Measurements from ENCODE around the gene ARHGEF28. TPM values are rescaled to one million over a fixed set of nuclear protein-coding genes. Genes with fewer than 3 reads are reported as not detected.

The ARHGEF28 gene
- total RNA-seq, 1 donor from 2014 or later = 37.4 TPM

- no peak for TF ChIP-seq CTCF (IDR thresholded peaks at IDR 0.05; ENCODE audit: insufficient read depth, low read length, severe bottlenecking)
- H3K36me3 ChIP-seq (ENCODE audit: control insufficient read depth, insufficient read depth, low read length) = no peaks in the 10 kb centered on the region
- H3K27me3 ChIP-seq (ENCODE audit: control insufficient read depth, insufficient read depth, low read length) = no peaks in the 10 kb centered on the region
- H3K4me3 ChIP-seq (ENCODE audit: low read depth, low read length) = no peak overlapping the region
- DNase-seq (ENCODE audit: low read depth) = no peak
- no peak for FAIRE-seq
Observed at GRCh38 chr5:73726071-73726470, 100.1 kb downstream of the ARHGEF28 start.

GRCh38 chr5:73726606-73727231, 100.7 kb downstream of the ARHGEF28 start:
- FAIRE-seq = no peak
- no peaks in the 10 kb centered on the region for H3K36me3 ChIP-seq (ENCODE audit: control insufficient read depth, insufficient read depth, low read length)
- DNase-seq (ENCODE audit: low read depth) = no peak
- no peak for TF ChIP-seq CTCF (IDR thresholded peaks at IDR 0.05; ENCODE audit: insufficient read depth, low read length, severe bottlenecking)
- no peak overlapping the region for H3K4me3 ChIP-seq (ENCODE audit: low read depth, low read length)
- no peaks in the 10 kb centered on the region for H3K27me3 ChIP-seq (ENCODE audit: control insufficient read depth, insufficient read depth, low read length)

DNA sequence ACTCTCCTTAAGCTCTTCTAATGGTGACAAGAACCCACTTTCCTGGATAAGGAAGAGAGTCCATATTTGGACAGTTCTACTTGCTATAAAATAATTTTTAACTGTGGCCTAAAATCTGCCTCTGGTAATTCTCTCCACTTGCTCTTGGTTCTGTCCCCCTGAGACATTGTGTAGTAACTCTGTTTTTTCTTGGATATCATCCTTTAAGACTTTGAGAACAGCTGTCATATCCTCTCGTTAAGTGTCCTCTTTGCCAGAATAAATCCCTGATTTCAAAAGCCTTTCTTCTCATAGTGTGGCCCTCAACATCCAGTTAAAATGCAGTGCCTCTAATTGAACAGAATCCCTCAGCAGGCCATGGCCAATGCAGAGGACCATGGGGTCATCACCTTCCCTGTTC, 101.5 kb downstream of the ARHGEF28 start:
- DNase-seq (ENCODE audit: low read depth) (no peak), FAIRE-seq (no peak)
- H3K36me3 ChIP-seq (ENCODE audit: control insufficient read depth, insufficient read depth, low read length) = no peaks in the 10 kb centered on the region
- TF ChIP-seq CTCF (IDR thresholded peaks at IDR 0.05; ENCODE audit: insufficient read depth, low read length, severe bottlenecking) = no peak
- H3K27me3 ChIP-seq (ENCODE audit: control insufficient read depth, insufficient read depth, low read length) = no peaks in the 10 kb centered on the region
- H3K4me3 ChIP-seq (ENCODE audit: low read depth, low read length) = no peak overlapping the region

DNA sequence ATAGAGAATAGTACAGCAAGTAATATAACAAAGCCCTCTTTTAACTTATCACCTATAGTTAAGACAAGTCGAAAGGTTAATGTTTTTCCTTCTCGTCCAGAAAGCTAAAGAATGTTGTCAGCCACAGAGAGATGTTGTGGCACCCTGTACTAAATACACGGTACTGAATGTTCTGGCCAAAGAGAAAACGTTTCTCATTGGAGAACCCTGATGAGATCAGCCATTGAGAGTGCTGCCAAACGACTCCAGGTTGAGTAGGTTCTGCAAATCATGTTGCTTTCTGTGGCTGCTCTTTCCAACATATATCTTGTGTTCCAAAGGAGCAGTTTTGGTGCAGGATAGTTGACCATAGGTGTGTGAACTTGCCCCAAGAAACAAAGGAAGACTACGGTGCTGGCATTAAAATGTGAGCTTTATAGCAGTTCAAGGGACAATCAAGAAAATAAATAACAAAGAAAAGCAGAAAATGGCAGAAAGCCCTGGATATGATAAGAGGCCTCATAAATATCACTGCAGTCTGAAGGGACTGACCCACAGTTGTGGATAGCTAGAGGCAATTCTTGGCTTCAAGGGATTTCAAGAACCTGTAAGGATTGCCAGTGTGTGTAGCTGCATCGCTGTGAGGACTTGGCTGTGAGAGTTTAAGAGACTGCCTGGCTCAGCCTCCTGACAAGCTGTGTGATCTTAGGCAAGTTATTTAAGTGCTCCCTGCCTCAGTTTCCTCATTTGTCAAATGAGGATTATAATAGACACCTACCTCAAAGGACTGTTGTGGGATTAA, 102.7 kb downstream of the ARHGEF28 start:
- no peak overlapping the region for H3K4me3 ChIP-seq (ENCODE audit: low read depth, low read length)
- no peaks in the 10 kb centered on the region for H3K27me3 ChIP-seq (ENCODE audit: control insufficient read depth, insufficient read depth, low read length)
- no peaks in the 10 kb centered on the region for H3K36me3 ChIP-seq (ENCODE audit: control insufficient read depth, insufficient read depth, low read length)
- FAIRE-seq (no peak), DNase-seq (ENCODE audit: low read depth) (peak; percentile 13)
- no peak for TF ChIP-seq CTCF (IDR thresholded peaks at IDR 0.05; ENCODE audit: insufficient read depth, low read length, severe bottlenecking)

DNA sequence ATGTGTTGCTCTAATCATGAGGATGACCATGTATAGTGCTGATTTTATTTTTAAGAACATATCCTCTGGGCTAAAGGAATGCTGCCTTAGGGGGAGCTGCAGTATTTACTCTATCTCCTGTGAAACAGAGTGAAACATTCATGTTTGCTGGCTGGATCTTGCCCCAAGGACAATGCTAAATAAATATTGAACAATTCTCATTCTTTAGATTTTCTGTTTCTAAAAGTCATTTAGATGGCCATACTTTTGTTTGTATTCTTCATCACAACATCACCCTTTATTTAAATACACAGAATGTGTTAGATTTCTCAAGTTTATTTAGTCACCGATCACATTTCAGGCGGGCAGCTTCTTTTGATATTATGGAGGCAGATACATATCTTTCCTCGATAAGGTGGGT, 103.3 kb downstream of the ARHGEF28 start:
- Histone ChIP-seq H3K36me3 (ENCODE audit: control insufficient read depth, insufficient read depth, low read length) (no peaks in the 10 kb centered on the region), H3K4me3 (ENCODE audit: low read depth, low read length) (no peak overlapping the region), H3K27me3 (ENCODE audit: control insufficient read depth, insufficient read depth, low read length) (no peaks in the 10 kb centered on the region)
- DNase-seq (ENCODE audit: low read depth) = peak; percentile 37
- no peak for TF ChIP-seq CTCF (IDR thresholded peaks at IDR 0.05; ENCODE audit: insufficient read depth, low read length, severe bottlenecking)
- no peak for FAIRE-seq

Data from bronchial epithelial cell (primary cell).